Aorta (tissue), 5 donors: ENCODE measurements around the gene GIMAP8. TPM values are rescaled to one million over a fixed set of nuclear protein-coding genes. Genes with fewer than 3 reads are reported as not detected.

Experiments
- ATAC-seq: fragments of 200-7000 bp; cut with Tn5 transposase; one replicate; pipeline ENCODE4 v1.9.1; 2022; ENCODE audit warnings: moderate library complexity; ENCODE audit not compliant: low FRiP score
- DNase-seq, 2 donors: peaks; one replicate each; pipeline ENCODE4 v3.0.0-alpha.2; 2020
- H3K27ac ChIP-seq, 2 donors: one replicate each; pipeline ENCODE4 v1.5.1; 2013; ENCODE audit warnings: low read length in 2 of 2, mild to moderate bottlenecking in 2 of 2, moderate library complexity in 2 of 2, control low read depth in 1 of 2, inconsistent platforms in 1 of 2, low read depth in 1 of 2
- H3K27me3 ChIP-seq, 2 donors: one replicate each; pipeline ENCODE4 v1.6.1; 2013; ENCODE audit warnings: control low read depth in 1 of 2, low read length in 1 of 2, mild to moderate bottlenecking in 1 of 2, moderate library complexity in 1 of 2; ENCODE audit not compliant: insufficient read depth in 2 of 2, control insufficient read depth in 1 of 2
- H3K36me3 ChIP-seq, 2 donors: one replicate each; pipeline ENCODE4 v1.6.1; 2013; ENCODE audit warnings: control low read depth in 1 of 2, low read length in 1 of 2, mild to moderate bottlenecking in 1 of 2; ENCODE audit not compliant: insufficient read depth in 2 of 2, control insufficient read depth in 1 of 2
- H3K4me1 ChIP-seq, 2 donors: one replicate each; pipeline ENCODE4 v1.6.1; 2013; ENCODE audit warnings: low read length in 2 of 2, control low read depth in 1 of 2, mild to moderate bottlenecking in 1 of 2, moderate library complexity in 1 of 2; ENCODE audit not compliant: insufficient read depth in 2 of 2, control insufficient read depth in 1 of 2
- H3K4me3 ChIP-seq, 2 donors: one replicate each; pipeline ENCODE4 v1.5.1; 2013; ENCODE audit warnings: low read length in 2 of 2, control low read depth in 1 of 2, mild to moderate bottlenecking in 1 of 2
- H3K9me3 ChIP-seq: one replicate; pipeline ENCODE4 v1.6.1; 2013; ENCODE audit warnings: mild to moderate bottlenecking, low read length; ENCODE audit not compliant: control insufficient read depth
- WGBS, 2 donors: extraction: QIAGEN DNeasy Blood & Tissue Kit; methylation state at CpG; one replicate each; pipeline ENCODE4 v1.1.7; 2013; 5-methylcytosine and 5-hydroxymethylcytosine counted together
- intact Hi-C, 2 donors: fragments of 100-400 bp; cut with DNase I; formaldehyde crosslinking; loops; one replicate each; pipeline versions ENCODE4 v1.14.2 to v1.15.0; 2022
- polyA plus RNA-seq, 2 donors: library from polyadenylated mRNA; stranded (reverse); fragments of 200-250 nt; gene quantifications; one replicate each; pipeline ENCODE4 v1.2.3, GENCODE V29; 2013
- total RNA-seq, 2 donors: library from RNA; stranded (reverse); fragmentation: NEBNext Ultra II Directional; extraction: Animal tissue kit (Norgen Biotek cat#: 25700); gene quantifications; one replicate each; pipeline ENCODE4 v1.2.1, GENCODE V29; 2021
- donor health status: healthy with polysubstance abuse.
- donor health status: Bipolar disorder and iron deficiency.
- donor health status: DM: no; HTN: no; CAD: no.
- donor health status: DM: no; HTN: no; CAD: no.
- donor health status: DM: yes; HTN: yes; CAD: no.

The GIMAP8 gene
- total and polyA plus RNA-seq, 4 donors, result 1.6 to 41.4 (median 13.3) TPM

GRCh38 chr7:150443793-150444540, 6.5 kb upstream of the GIMAP8 start:
- no peaks in the 10 kb centered on the region for H3K4me1 ChIP-seq
- intact Hi-C loops, result no loop called here
- no peak for ATAC-seq
- H3K36me3 ChIP-seq, result no peaks in the 10 kb centered on the region
- WGBS, 2 donors, result 60 to 67% methylated on average over 18 of the region's 18 CpGs
- DNase-seq, result no peak
- no peaks in the 10 kb centered on the region for H3K27me3 ChIP-seq
- no peak overlapping the region for H3K4me3 ChIP-seq
- peaks cover 10% of the 10 kb centered on the region for H3K9me3 ChIP-seq
- H3K27ac ChIP-seq, result no peak overlapping the region

GRCh38 chr7:150444674-150445365, 5.6 kb upstream of the GIMAP8 start:
- Histone ChIP-seq H3K27ac (no peak overlapping the region), H3K27me3 (no peaks in the 10 kb centered on the region), H3K36me3 (no peaks in the 10 kb centered on the region), H3K9me3 (peaks cover 10% of the 10 kb centered on the region), H3K4me3 (no peak overlapping the region), H3K4me1 (no peaks in the 10 kb centered on the region)
- intact Hi-C loops, result no loop called here
- ATAC-seq, result no peak
- 47 to 68% methylated on average over 7 of the region's 7 CpGs for WGBS, 2 donors
- no peak for DNase-seq

- no peak overlapping the region for H3K4me3 ChIP-seq
- ATAC-seq (no peak), DNase-seq (no peak)
- H3K4me1 ChIP-seq, result no peaks in the 10 kb centered on the region
- H3K27me3 ChIP-seq, result no peaks in the 10 kb centered on the region
- intact Hi-C loops, result no loop called here
- WGBS, 2 donors, result 91 to 92% methylated on average over 2 of the region's 2 CpGs
- peaks cover 10% of the 10 kb centered on the region for H3K9me3 ChIP-seq
- H3K27ac ChIP-seq, result no peak overlapping the region
- no peaks in the 10 kb centered on the region for H3K36me3 ChIP-seq
Measured at GRCh38 chr7:150446288-150446938, 4.0 kb upstream of the GIMAP8 start.

- H3K36me3 ChIP-seq, result no peaks in the 10 kb centered on the region
- DNase-seq (no peak), ATAC-seq (no peak)
- no peaks in the 10 kb centered on the region for H3K27me3 ChIP-seq
- no peaks in the 10 kb centered on the region for H3K4me1 ChIP-seq
- intact Hi-C loops, result no loop called here
- H3K27ac ChIP-seq, result no peak overlapping the region
- WGBS, 2 donors, result 75 to 78% methylated on average over 32 of the region's 32 CpGs
- H3K4me3 ChIP-seq, result no peak overlapping the region
- H3K9me3 ChIP-seq, result peaks cover 3% of the 10 kb centered on the region
Measured at GRCh38 chr7:150447966-150448788, 2.3 kb upstream of the GIMAP8 start.

GRCh38 chr7:150448789-150449147, 1.7 kb upstream of the GIMAP8 start:
- ATAC-seq (peak; percentile 62), DNase-seq (peak; percentile 85 to 87)
- no peaks in the 10 kb centered on the region for H3K27me3 ChIP-seq
- no peaks in the 10 kb centered on the region for H3K4me1 ChIP-seq
- no peaks in the 10 kb centered on the region for H3K9me3 ChIP-seq
- no peak overlapping the region for H3K4me3 ChIP-seq
- H3K36me3 ChIP-seq, result no peaks in the 10 kb centered on the region
- intact Hi-C loops, result no loop called here
- no peak overlapping the region for H3K27ac ChIP-seq
- 0 to 3% methylated on average over 6 of the region's 6 CpGs for WGBS, 2 donors

GRCh38 chr7:150449206-150449952, 1.1 kb upstream of the GIMAP8 start:
- ATAC-seq (no peak), DNase-seq (no peak)
- WGBS, 2 donors, result 81 to 83% methylated on average over 11 of the region's 11 CpGs
- H3K4me1 ChIP-seq, result no peaks in the 10 kb centered on the region
- no peaks in the 10 kb centered on the region for H3K27me3 ChIP-seq
- intact Hi-C loops, result no loop called here
- H3K36me3 ChIP-seq, result no peaks in the 10 kb centered on the region
- H3K27ac ChIP-seq, result no peak overlapping the region
- no peak overlapping the region for H3K4me3 ChIP-seq
- H3K9me3 ChIP-seq, result no peaks in the 10 kb centered on the region

- ATAC-seq (peak; percentile 38), DNase-seq (peak in 1 of 2 donors; percentile 86)
- H3K4me3 ChIP-seq, result no peak overlapping the region
- H3K9me3 ChIP-seq, result no peaks in the 10 kb centered on the region
- no peaks in the 10 kb centered on the region for H3K4me1 ChIP-seq
- H3K36me3 ChIP-seq, result no peaks in the 10 kb centered on the region
- no peak overlapping the region for H3K27ac ChIP-seq
- WGBS, 2 donors, result 59 to 70% methylated on average over 19 of the region's 19 CpGs
- intact Hi-C loops, result no loop called here
- H3K27me3 ChIP-seq, result no peaks in the 10 kb centered on the region
Measured at GRCh38 chr7:150451097-150451793, 815 bp downstream of the GIMAP8 start.
